Head of caudate nucleus (tissue), 42 donors: ENCODE results near the gene KCNQ1.

Experiments
- DNase-seq, 42 donors: peaks; one replicate each; pipeline versions ENCODE4 v3.0.0 to v3.0.0-alpha.2; 2020 to 2021; ENCODE audit warnings: mixed read lengths in 7 of 42
- intact Hi-C: fragments of 100-400 bp; cut with DNase I; formaldehyde crosslinking; loops from one replicate; pipeline ENCODE4 v1.15.0; 2022

Gene KCNQ1

DNA sequence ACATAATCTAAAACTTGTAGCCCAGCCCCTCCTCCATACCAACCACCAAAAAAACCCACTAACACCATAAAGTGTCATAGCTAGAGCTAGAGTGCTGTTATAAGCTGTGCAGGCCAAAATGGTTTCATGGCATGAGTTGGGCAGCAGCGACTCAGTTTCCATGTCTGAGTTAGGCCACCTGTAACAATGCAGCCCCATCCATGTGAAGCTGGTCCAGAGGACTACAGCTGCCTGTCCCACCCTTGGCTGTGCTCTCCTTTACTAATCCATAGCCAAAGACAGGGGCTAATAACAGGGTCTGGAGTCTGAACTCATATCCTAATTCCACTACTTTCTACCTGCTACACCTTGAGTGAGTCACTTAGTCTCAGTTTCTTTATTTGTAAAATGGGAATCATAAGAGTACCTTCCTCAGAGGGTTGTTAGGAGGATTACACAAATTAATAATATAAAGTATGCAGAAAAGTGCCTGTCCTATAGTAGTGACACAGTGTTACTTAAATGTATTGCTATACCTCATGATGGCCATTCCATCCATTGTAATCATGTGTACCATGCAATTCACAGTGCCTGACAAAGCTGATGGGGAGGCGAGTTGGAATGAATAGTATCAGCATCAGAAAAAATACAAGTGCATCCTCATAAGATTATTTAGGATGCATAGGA, 234.3 kb downstream of the KCNQ1 start:
- peak in 4 of 42 donors; percentile 2 to 7 (median 2) for DNase-seq
- intact Hi-C loops: no loop called here

GRCh38 chr11:2681408-2682145, 236.8 kb downstream of the KCNQ1 start:
- intact Hi-C loops: no loop called here
- peak in 6 of 42 donors; percentile 1 to 19 (median 6) for DNase-seq

DNA sequence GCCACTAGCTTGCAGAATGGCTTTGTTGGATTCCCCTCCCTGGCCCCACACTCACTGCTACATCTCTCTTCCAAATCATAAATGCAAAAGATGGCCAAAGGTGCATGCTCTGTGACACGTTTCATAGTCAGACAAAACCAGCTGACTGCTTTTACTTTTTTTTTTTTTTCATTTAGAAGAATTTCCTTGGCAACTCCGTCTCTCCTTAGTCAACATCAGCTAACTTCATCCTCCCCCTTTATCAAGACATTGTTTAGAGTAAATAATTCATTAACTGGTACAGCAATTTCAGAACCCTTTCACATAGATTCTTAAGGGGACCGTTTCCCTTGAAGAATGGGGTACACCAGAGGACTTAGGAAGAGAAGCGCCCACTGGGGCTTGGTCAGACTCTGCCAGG, 239.0 kb downstream of the KCNQ1 start:
- intact Hi-C loops: no loop called here
- DNase-seq: peak in 1 of 42 donors; percentile 5

DNA sequence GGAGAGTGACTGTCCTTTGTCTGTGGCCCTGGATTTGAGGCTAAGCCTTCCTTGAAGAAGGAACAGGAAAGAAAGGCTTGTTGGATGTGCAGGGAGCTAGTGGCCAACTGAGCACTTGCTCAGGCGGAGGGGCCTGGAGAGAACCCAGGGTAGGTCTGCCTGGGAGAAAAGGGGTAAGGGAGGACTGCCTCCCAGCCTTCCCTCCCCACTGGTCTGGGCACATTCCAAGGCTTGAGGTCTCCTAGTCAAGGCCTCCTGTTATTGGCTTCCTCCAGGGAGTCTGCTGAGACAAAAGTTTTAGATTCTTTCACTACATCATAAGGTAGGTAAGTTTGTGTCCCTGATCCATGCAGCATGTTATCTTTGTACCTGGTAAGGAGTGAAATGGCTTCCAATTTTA, 239.8 kb downstream of the KCNQ1 start:
- no peak for DNase-seq

DNA sequence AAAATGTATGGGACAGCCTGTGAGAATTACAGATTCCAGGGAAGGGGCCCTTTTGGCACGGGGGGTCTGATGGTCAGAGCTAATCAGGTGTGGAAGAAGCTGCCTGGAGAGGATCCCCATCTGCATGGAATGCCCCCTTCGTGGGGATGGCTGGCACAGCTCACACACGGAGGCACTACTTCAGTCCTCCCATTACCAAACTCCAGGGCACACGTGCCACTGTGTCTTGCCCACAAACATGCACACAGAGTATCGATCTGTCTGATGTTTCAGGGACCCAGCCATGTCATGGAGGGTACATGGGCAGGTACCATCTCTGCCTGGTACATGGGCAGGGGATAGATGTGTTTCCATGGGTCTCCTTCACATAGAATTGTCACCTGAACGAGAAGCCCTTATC, 240.2 kb downstream of the KCNQ1 start:
- peak in 2 of 42 donors; percentile 3 to 7 for DNase-seq
- intact Hi-C loops: no loop called here

More for the DNA sequence above, 239.8 kb downstream of the KCNQ1 start:
- intact Hi-C loops: no loop called here

GRCh38 chr11:2685566-2686359, 241.0 kb downstream of the KCNQ1 start:
- peak in 2 of 42 donors; percentile 12 for DNase-seq
- intact Hi-C loops: no loop called here

GRCh38 chr11:2686360-2687222, 241.8 kb downstream of the KCNQ1 start:
- DNase-seq: peak in 2 of 42 donors; percentile 13
- intact Hi-C loops: no loop called here

- peak in 2 of 42 donors; percentile 0 to 14 for DNase-seq
- intact Hi-C loops: no loop called here
Observed at GRCh38 chr11:2687223-2687530, 242.4 kb downstream of the KCNQ1 start.

GRCh38 chr11:2687782-2688191, 243.0 kb downstream of the KCNQ1 start:
- intact Hi-C loops: no loop called here
- DNase-seq: peak in 2 of 42 donors; percentile 13 to 27

GRCh38 chr11:2688381-2689231, 243.8 kb downstream of the KCNQ1 start:
- peak in 3 of 42 donors; percentile 8 to 17 (median 12) for DNase-seq
- intact Hi-C loops: no loop called here

- DNase-seq: peak in 3 of 42 donors; percentile 7 to 13 (median 10)
- intact Hi-C loops: no loop called here
Observed at GRCh38 chr11:2689651-2690575, 245.1 kb downstream of the KCNQ1 start.

DNA sequence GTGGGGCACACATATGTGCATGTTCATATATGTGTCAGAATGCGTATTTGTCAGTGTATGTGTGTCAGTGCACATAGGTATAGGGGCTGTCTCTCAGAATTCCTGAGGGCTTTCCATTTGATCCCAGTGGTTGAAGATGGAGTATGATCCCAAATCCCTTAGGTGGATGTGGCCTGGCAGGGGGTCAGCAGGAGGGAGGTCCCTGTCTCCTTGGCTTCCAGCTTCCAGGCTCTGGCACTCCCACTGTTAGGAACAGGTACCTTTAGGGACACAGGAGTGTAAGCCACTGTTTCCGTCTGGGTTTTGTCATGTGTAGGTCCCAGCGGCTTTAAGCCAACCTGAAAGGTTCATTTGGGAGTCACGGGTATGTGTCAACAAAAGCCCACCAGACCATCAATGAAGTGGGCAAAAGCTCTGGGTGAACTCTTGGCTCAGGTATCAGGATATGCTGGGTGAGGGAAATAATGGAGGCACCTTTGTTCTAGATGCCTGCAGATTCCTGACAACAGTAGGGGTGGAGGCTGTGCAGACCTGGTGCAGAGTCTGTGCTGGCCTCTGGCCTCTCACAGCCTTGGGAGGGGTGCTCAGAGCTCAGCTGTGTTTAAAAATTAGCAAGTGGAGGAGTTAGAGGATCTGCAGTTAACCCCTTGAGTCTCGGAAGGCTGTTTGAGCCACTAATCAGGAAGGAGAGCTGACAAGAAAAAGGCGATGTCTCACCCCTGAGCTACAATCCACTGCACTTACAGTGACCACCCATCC, 246.0 kb downstream of the KCNQ1 start:
- intact Hi-C loops: no loop called here

DNA sequence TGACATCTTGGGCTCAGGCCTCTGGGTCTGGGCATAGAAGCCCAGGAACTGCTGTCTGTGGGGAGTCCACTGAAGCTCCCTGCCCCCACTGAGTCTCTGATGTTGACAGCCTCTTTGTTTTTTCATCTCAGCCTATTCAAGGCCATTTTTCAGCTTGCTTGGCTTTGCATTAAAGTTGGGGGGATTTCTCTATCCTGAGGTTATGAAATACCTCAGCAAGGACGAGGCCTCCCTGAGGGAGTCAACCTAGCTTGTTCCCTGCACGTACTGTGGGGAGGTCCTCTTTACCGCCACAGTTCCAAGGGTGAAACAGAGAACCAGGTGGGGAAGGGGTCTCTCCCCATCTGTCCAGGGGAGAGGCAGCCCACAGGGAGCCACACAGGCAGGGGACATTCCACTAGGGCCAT, 246.6 kb downstream of the KCNQ1 start:
- intact Hi-C loops: no loop called here
- peak in 2 of 42 donors; percentile 12 to 13 for DNase-seq

More for the DNA sequence above, 246.0 kb downstream of the KCNQ1 start:
- DNase-seq: peak in 3 of 42 donors; percentile 4 to 5 (median 5)

- intact Hi-C loops: no loop called here
- peak in 3 of 42 donors; percentile 1 to 18 (median 10) for DNase-seq
Observed at GRCh38 chr11:2691991-2692875, 247.4 kb downstream of the KCNQ1 start.
